ENCODE results near the gene CYP2A13.

The CYP2A13 gene

DNA sequence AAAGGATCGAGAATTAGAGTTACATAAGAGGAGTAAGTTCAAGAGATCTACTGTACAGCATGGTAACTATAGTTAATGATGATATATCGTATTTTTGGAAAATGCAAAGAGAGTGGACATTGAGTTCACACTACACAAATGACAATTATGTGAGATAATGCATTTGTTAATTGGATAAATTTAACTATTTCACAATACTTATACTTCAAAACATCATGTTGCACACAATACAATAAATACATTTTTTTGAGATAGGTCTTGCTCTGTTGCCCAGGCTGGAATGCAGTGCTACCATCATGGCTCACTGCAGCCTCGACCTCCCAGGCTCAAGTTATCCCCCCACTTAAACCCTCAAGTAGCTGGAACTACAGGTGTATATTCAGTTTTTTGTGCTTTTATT is 17.9 kb downstream of the CYP2A13 start:
- DNase-seq (ENCODE audit: low spot score), result no peak
- H3K9me3 ChIP-seq (replicated peaks in 1 of 2; ENCODE audit: control insufficient read depth in 2 of 2, insufficient read depth in 1 of 2, low read depth in 1 of 2, low read length in 2 of 2), result no peaks in the 10 kb centered on the region
- no peak overlapping the region for H3K4me3 ChIP-seq (ENCODE audit: low read length in 2 of 2)
- H2AFZ ChIP-seq (ENCODE audit: low read length), result no peak overlapping the region
- H3K4me1 ChIP-seq (ENCODE audit: control insufficient read depth in 2 of 2, insufficient read depth in 1 of 2, low read depth in 1 of 2, low read length in 2 of 2), result no peaks in the 10 kb centered on the region
- no CpG with 5 or more reads among the region's 3 CpGs for WGBS, 2 donors (ENCODE audit: extremely low coverage in 2 of 2, insufficient read length in 2 of 2, insufficient replicate concordance in 1 of 2)
- H4K91ac ChIP-seq (ENCODE audit: low read depth, low read length, poor library complexity), result no peak overlapping the region
- H2BK15ac ChIP-seq (ENCODE audit: low read length), result no peak overlapping the region
- no peak overlapping the region for H2BK120ac ChIP-seq (ENCODE audit: low read depth, low read length)
- H3K4ac ChIP-seq (ENCODE audit: low read length), result no peak overlapping the region
- H2AK5ac ChIP-seq (ENCODE audit: low read depth, low read length), result no peak overlapping the region
- H2BK5ac ChIP-seq (ENCODE audit: low read length), result no peak overlapping the region
- H2BK12ac ChIP-seq (ENCODE audit: low read length), result no peak overlapping the region
- no peak overlapping the region for H3K23ac ChIP-seq (ENCODE audit: low read depth, low read length, poor library complexity)
- H3K27me3 ChIP-seq (ENCODE audit: control insufficient read depth in 3 of 3, insufficient read depth in 3 of 3, low read depth in 1 of 3, low read length in 3 of 3), result no peaks in the 10 kb centered on the region
- no peak overlapping the region for H4K8ac ChIP-seq (ENCODE audit: low read depth, low read length)
- H3K36me3 ChIP-seq (replicated peaks in 1 of 2; ENCODE audit: control insufficient read depth in 2 of 2, insufficient read depth in 2 of 2, low read length in 2 of 2), result no peaks in the 10 kb centered on the region
- no peak overlapping the region for H3K27ac ChIP-seq (replicated peaks; ENCODE audit: low read length)
- H3K79me1 ChIP-seq (ENCODE audit: low read depth, low read length), result no peaks in the 10 kb centered on the region
- H3K18ac ChIP-seq (ENCODE audit: low read length), result no peak overlapping the region
- H3K9ac ChIP-seq (ENCODE audit: low read depth, low read length, poor library complexity), result no peak overlapping the region
- H3K14ac ChIP-seq (ENCODE audit: low read length), result no peak overlapping the region
- H3K4me2 ChIP-seq (ENCODE audit: insufficient read depth, low read length, poor library complexity, severe bottlenecking), result no peak overlapping the region

DNA sequence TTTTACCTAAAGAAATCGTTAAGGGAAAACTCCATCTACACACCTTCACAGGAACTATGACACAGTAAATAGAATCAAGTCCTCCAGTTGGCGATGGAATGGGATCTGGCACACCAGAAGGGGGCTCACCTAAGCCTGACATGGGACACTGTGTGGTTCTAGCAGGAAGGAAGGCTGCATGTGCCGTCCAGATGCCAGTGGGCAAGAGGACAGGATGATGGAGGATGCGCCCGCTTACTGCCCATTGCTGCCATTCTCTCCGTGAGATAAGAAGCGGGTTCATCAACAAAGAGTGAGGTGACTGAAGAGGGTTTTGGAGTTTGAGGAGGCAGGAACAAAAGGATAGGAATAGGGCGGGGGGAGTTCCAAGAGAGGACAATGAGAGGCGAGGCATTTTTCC is 23.0 kb downstream of the CYP2A13 start:
- Histone ChIP-seq H3K4me1 (ENCODE audit: control insufficient read depth in 2 of 2, insufficient read depth in 1 of 2, low read depth in 1 of 2, low read length in 2 of 2) (no peaks in the 10 kb centered on the region), H3K23ac (ENCODE audit: low read depth, low read length, poor library complexity) (peak overlapping the region; percentile 32), H2BK15ac (ENCODE audit: low read length) (no peak overlapping the region), H3K14ac (ENCODE audit: low read length) (no peak overlapping the region), H3K27me3 (ENCODE audit: control insufficient read depth in 3 of 3, insufficient read depth in 3 of 3, low read depth in 1 of 3, low read length in 3 of 3) (no peaks in the 10 kb centered on the region), H4K91ac (ENCODE audit: low read depth, low read length, poor library complexity) (no peak overlapping the region), H2BK5ac (ENCODE audit: low read length) (no peak overlapping the region), H3K79me1 (ENCODE audit: low read depth, low read length) (no peaks in the 10 kb centered on the region), H3K4ac (ENCODE audit: low read length) (no peak overlapping the region), H2AK5ac (ENCODE audit: low read depth, low read length) (no peak overlapping the region), H3K27ac (replicated peaks; ENCODE audit: low read length) (no peak overlapping the region), H3K36me3 (replicated peaks in 1 of 2; ENCODE audit: control insufficient read depth in 2 of 2, insufficient read depth in 2 of 2, low read length in 2 of 2) (no peaks in the 10 kb centered on the region), H2BK12ac (ENCODE audit: low read length) (no peak overlapping the region), H3K9ac (ENCODE audit: low read depth, low read length, poor library complexity) (no peak overlapping the region), H2BK120ac (ENCODE audit: low read depth, low read length) (no peak overlapping the region), H2AFZ (ENCODE audit: low read length) (no peak overlapping the region), H4K8ac (ENCODE audit: low read depth, low read length) (no peak overlapping the region), H3K9me3 (replicated peaks in 1 of 2; ENCODE audit: control insufficient read depth in 2 of 2, insufficient read depth in 1 of 2, low read depth in 1 of 2, low read length in 2 of 2) (peaks cover 0 to 16% of the 10 kb centered on the region in 2 donors), H3K4me3 (ENCODE audit: low read length in 2 of 2) (no peak overlapping the region), H3K4me2 (ENCODE audit: insufficient read depth, low read length, poor library complexity, severe bottlenecking) (no peak overlapping the region), H3K18ac (ENCODE audit: low read length) (no peak overlapping the region)
- DNase-seq (ENCODE audit: low spot score), result no peak
- WGBS, 2 donors (ENCODE audit: extremely low coverage in 2 of 2, insufficient read length in 2 of 2, insufficient replicate concordance in 1 of 2), result no CpG with 5 or more reads among the region's 9 CpGs

DNA sequence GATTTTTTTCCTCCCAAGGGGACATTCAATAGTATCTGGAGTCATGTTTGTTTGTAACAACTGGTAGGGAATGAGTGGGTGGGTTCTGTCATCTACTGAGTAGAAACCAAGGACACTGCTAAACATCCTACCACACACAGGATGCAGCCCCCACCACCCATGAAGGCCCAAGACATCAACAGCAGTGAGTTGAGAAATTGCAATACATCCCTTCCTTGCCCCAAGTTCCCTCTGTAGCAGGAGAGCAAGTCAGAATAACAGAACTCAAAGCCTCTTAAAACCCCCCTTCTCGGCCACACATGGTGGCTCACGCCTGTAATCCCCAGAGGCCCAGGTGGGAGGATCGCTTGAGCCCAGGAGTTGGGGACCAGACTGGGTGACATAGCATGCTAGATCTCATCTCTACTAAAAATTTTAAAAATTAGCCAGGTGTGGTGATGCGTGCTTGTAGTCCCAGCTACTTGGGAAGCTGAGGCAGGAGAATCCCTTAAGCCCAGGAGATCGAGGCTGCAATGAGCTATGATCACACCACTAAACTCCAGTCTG is 23.6 kb downstream of the CYP2A13 start:
- no peaks in the 10 kb centered on the region for H3K4me1 ChIP-seq (ENCODE audit: control insufficient read depth in 2 of 2, insufficient read depth in 1 of 2, low read depth in 1 of 2, low read length in 2 of 2)
- no peak overlapping the region for H3K18ac ChIP-seq (ENCODE audit: low read length)
- no peak overlapping the region for H3K4ac ChIP-seq (ENCODE audit: low read length)
- H3K23ac ChIP-seq (ENCODE audit: low read depth, low read length, poor library complexity), result no peak overlapping the region
- no peak overlapping the region for H2BK5ac ChIP-seq (ENCODE audit: low read length)
- H2BK120ac ChIP-seq (ENCODE audit: low read depth, low read length), result no peak overlapping the region
- DNase-seq (ENCODE audit: low spot score), result no peak
- no peak overlapping the region for H2AFZ ChIP-seq (ENCODE audit: low read length)
- H2BK15ac ChIP-seq (ENCODE audit: low read length), result no peak overlapping the region
- H2BK12ac ChIP-seq (ENCODE audit: low read length), result no peak overlapping the region
- H3K9ac ChIP-seq (ENCODE audit: low read depth, low read length, poor library complexity), result no peak overlapping the region
- H3K36me3 ChIP-seq (replicated peaks in 1 of 2; ENCODE audit: control insufficient read depth in 2 of 2, insufficient read depth in 2 of 2, low read length in 2 of 2), result no peaks in the 10 kb centered on the region
- no CpG with 5 or more reads among the region's 5 CpGs for WGBS, 2 donors (ENCODE audit: extremely low coverage in 2 of 2, insufficient read length in 2 of 2, insufficient replicate concordance in 1 of 2)
- no peak overlapping the region for H2AK5ac ChIP-seq (ENCODE audit: low read depth, low read length)
- no peak overlapping the region for H3K4me3 ChIP-seq (ENCODE audit: low read length in 2 of 2)
- peaks cover 0 to 16% of the 10 kb centered on the region in 2 donors for H3K9me3 ChIP-seq (replicated peaks in 1 of 2; ENCODE audit: control insufficient read depth in 2 of 2, insufficient read depth in 1 of 2, low read depth in 1 of 2, low read length in 2 of 2)
- H3K4me2 ChIP-seq (ENCODE audit: insufficient read depth, low read length, poor library complexity, severe bottlenecking), result no peak overlapping the region
- H3K14ac ChIP-seq (ENCODE audit: low read length), result no peak overlapping the region
- no peak overlapping the region for H3K27ac ChIP-seq (replicated peaks; ENCODE audit: low read length)
- H4K91ac ChIP-seq (ENCODE audit: low read depth, low read length, poor library complexity), result no peak overlapping the region
- H4K8ac ChIP-seq (ENCODE audit: low read depth, low read length), result no peak overlapping the region
- no peaks in the 10 kb centered on the region for H3K79me1 ChIP-seq (ENCODE audit: low read depth, low read length)
- no peaks in the 10 kb centered on the region for H3K27me3 ChIP-seq (ENCODE audit: control insufficient read depth in 3 of 3, insufficient read depth in 3 of 3, low read depth in 1 of 3, low read length in 3 of 3)

DNA sequence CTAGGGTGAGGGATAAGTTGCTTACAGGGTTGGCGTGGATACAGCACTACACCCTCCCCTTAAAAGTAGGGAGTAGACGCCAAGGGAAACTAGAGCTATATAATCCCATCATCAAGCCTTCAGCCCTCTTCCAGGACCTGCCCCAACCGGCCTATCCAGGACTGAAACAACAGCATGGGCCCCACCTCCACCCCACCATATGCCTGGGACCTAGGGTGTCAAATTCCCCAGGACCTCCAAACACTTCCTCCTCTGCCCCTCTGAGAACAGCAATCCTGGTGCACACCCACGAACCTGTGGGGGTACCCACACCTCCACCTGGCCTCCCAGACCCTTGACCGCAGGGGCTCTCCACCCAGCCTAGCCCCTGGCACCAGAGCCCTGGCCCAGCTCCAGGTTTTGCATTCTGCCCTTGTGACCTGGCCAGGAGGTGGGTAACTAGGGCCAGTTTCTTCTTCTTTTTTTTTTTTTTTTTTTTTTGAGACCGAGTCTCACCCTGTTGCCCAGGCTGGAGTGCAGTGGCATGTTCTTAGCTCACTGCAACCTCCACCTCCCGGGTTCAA is 24.6 kb downstream of the CYP2A13 start:
- no peak overlapping the region for H2BK12ac ChIP-seq (ENCODE audit: low read length)
- no CpG with 5 or more reads among the region's 7 CpGs for WGBS, 2 donors (ENCODE audit: extremely low coverage in 2 of 2, insufficient read length in 2 of 2, insufficient replicate concordance in 1 of 2)
- H4K8ac ChIP-seq (ENCODE audit: low read depth, low read length), result no peak overlapping the region
- no peaks in the 10 kb centered on the region for H3K27me3 ChIP-seq (ENCODE audit: control insufficient read depth in 3 of 3, insufficient read depth in 3 of 3, low read depth in 1 of 3, low read length in 3 of 3)
- no peak overlapping the region for H3K23ac ChIP-seq (ENCODE audit: low read depth, low read length, poor library complexity)
- no peak overlapping the region for H2BK120ac ChIP-seq (ENCODE audit: low read depth, low read length)
- H3K9me3 ChIP-seq (replicated peaks in 1 of 2; ENCODE audit: control insufficient read depth in 2 of 2, insufficient read depth in 1 of 2, low read depth in 1 of 2, low read length in 2 of 2), result peaks cover 0 to 16% of the 10 kb centered on the region in 2 donors
- H3K4me2 ChIP-seq (ENCODE audit: insufficient read depth, low read length, poor library complexity, severe bottlenecking), result no peak overlapping the region
- H3K4me1 ChIP-seq (ENCODE audit: control insufficient read depth in 2 of 2, insufficient read depth in 1 of 2, low read depth in 1 of 2, low read length in 2 of 2), result no peaks in the 10 kb centered on the region
- H3K9ac ChIP-seq (ENCODE audit: low read depth, low read length, poor library complexity), result no peak overlapping the region
- no peak overlapping the region for H2AFZ ChIP-seq (ENCODE audit: low read length)
- no peak overlapping the region for H3K14ac ChIP-seq (ENCODE audit: low read length)
- H3K4ac ChIP-seq (ENCODE audit: low read length), result no peak overlapping the region
- H2BK15ac ChIP-seq (ENCODE audit: low read length), result no peak overlapping the region
- no peak overlapping the region for H3K27ac ChIP-seq (replicated peaks; ENCODE audit: low read length)
- H3K36me3 ChIP-seq (replicated peaks in 1 of 2; ENCODE audit: control insufficient read depth in 2 of 2, insufficient read depth in 2 of 2, low read length in 2 of 2), result no peaks in the 10 kb centered on the region
- no peak for DNase-seq (ENCODE audit: low spot score)
- no peak overlapping the region for H3K18ac ChIP-seq (ENCODE audit: low read length)
- no peak overlapping the region for H2BK5ac ChIP-seq (ENCODE audit: low read length)
- no peak overlapping the region for H2AK5ac ChIP-seq (ENCODE audit: low read depth, low read length)
- H3K79me1 ChIP-seq (ENCODE audit: low read depth, low read length), result no peaks in the 10 kb centered on the region
- no peak overlapping the region for H4K91ac ChIP-seq (ENCODE audit: low read depth, low read length, poor library complexity)
- no peak overlapping the region for H3K4me3 ChIP-seq (ENCODE audit: low read length in 2 of 2)

All from neuronal stem cell (in vitro differentiated cells).